Kidney capillary endothelial cell (primary cell): ENCODE measurements around the gene GNL2.
A peak's percentile ranks its signal among the peaks of the same experiment; 100 is the strongest.
"Not testable (repeated sequence)": the region's sequence is repeated elsewhere in the genome, so short reads cannot be mapped to it uniquely, and the experiment has no call there.

ENCODE experiments used
- DNase-seq: peaks from one replicate; pipeline ENCODE4 v3.0.0-alpha.2; 2018; ENCODE audit warnings: low spot score

Gene GNL2

DNA sequence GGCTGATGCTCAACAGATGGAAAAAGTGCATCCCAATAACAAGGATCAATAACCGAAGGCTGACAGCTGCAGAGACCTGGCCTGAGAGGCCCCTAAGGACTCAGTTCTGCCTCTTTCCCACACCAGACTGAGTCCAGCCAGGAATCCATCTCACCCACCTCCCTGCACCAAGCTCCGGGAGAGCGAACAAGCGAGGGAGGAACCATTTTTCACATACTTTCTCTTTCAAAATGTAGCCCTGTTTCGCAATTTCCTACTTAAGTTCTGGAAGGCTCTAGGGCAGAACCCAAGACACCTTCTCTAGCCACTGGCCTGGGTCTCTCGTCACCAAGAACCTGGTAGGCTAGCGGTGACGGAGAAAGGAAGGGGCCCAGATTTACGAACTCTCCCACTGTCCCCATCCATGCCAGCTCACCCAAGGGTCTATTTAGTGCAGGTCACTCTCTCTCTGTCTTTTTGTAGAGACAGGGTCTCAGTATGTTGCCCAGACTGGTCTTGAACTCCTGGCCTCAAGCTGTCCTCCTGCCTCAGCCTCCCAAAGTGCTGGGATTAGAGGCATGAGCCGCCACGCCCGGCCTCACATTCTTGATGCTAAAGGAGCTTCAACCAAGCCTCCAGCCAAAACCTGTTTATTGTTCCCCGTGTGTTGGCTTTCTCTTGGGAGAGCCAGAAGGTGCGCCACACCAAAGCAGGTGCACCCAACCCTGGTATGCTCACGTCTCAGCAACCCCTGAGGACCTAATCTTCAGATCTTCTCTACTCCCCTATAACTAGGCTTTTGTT, 10.9 kb upstream of the GNL2 start:
- DNase-seq, result no peak

DNA sequence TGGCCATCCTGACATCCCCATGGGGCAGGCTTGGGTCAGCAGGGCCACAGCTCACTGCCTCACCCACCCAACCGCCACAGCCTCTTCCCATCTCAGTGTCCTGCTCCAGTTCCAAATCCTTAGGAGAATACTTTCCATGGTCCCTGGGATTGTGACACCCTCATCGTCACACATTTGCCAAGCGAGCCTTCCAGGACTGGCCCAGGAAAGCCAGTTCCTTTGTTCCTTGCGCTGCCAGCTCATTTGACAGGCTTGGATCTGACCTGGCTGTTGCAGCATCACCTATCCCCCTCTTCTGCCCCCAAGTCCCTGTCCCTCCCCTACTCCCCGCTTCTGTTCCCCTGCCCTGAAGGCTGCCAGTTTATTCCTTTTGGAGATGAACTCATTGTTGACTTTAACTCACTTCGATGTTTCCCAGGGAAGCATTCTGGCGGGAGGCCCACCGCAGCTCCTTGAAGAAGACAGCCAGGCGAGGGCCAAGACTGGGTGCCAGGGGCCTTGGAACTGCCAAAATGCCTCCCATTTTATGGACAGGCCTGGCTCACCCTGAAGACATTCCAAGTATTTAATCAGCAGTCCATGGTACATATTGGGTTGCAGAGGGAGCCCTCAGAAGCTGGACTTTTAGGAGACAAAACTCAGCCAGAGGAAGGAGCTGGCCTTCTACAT, 10.2 kb upstream of the GNL2 start:
- DNase-seq, result no peak

DNA sequence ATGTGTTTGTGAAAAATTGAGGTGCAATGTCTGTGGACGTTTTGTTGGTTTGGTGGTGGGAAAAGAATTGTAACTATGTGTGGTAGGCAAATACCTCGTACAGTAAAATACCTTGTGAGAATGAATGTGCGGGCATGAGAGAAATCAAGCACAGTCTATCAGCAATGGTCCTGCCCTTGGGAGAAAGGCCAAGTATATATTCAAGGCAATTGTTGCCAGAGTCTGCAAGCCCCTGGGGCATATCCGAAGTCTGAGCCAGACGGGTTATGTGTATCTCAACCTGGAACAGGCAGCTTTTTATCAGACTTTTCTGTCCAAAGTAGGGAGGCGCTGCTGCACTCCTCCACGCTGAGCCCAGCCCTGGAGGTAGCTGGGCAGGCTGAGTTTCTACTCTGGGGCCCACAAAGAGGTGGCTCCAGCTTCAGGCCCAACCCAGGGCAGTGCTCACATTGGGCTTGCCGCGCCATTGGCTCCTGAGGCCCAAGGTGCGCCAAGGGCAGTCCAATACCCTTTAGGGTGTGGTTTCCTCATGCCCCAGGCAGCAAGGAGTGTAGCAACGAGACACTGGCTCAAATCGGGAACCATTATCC, 9.4 kb upstream of the GNL2 start:
- DNase-seq, result no peak

DNA sequence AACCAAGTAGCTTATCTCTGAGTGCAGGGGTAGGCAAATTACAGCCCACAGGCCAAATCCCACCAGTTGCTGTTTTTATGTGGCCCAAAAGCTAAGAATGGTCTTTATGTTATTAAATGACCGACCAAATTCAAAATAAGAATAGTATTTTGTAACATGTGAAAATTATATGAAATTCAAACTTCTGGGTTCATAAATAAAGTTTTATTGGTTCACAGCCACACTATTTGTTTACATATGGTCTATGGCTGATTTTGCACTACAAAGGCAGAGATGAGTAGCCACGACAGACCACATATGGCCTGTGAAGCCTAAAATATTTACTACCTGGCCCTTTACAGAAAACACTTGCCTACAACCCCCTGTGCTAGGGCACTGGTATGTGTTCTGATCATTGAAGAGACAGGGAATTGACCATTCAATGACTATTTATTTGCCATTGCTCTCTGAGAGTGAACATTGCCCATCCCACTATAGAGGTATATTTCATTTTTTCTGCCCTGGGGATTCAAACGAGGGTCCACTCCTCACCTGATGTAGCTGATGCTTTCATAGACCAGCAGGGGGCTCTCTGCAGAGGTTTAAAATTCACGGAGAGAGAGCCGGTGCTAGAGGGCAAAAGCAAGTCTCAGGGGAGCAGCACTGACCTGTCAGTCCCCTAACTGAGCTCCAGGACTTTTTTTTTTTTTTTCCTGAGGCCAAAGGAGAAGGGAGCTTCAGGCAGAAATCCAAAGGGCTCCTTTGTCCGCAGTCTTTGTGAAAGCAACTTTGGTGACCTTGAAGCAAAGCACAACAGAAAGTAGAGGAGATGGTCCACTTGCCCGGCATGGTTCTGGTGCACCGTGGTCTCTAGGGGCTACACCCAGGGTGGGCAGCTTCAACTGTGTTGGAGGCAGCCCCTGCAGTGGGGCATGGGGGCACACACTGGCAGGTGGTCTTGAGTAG, 7.3 kb upstream of the GNL2 start:
- no peak for DNase-seq

DNA sequence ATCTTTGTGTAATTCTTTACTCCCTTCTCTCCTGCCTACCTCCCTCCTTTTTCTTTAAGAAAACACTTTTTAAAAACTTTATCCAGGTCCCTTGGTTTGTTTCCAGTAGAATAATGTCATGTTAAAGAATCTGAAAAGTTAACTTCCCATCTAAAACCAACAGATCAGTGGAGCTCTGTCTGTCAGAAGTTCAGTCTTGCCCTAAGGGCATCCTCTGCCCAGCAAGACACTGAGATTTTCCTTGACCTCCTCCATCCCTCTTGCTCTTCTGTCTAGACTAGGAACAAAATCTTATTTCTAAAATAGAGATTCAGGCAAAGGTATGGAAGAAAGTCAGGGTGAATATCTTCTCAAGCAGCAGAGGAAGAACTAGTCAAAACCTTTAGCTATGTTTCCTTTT, 5.7 kb upstream of the GNL2 start:
- no peak for DNase-seq

DNA sequence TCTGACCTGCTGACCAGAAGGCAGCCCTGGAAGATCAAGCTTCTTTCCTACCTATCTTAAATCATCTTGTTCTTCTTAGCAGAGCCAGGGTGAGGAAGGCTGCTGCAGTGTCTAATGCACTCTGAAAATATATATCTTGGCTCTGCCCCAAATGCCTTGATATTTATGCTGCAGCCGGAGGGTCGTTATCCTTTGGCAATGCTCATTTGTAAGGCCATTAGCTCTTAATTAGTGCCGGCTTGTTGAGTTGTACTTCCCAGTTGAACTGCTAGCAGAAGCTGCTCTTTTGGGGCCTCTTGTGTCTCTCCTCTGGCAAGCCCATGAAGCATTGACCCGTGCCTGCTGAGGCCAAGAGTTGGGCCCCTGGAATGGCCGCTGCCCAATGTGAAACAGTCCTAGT, 4.2 kb upstream of the GNL2 start:
- DNase-seq, result no peak

DNA sequence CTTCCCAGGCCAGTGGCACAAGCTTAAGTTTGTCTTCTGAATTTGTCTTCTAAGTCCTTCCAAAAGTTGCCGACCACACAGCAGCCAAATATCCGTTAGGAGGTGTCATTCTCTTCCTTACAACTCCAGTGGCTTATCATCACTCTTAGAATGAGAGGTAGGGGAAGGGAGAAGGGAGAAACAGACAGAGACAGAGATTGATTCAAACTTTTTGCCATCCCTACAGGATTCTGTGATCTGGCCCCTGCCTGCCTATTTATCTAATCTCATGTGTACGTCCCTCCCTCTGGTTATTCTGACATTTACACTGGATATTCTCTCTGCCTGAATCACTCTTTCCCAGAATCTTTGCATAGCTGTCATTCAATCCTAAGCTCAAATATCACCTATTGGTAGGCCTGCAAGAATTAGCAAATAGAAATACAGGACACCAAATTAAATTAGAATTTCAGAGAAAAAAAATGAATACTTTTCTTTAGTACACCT, 488 bp upstream of the GNL2 start:
- DNase-seq, result no peak

DNA sequence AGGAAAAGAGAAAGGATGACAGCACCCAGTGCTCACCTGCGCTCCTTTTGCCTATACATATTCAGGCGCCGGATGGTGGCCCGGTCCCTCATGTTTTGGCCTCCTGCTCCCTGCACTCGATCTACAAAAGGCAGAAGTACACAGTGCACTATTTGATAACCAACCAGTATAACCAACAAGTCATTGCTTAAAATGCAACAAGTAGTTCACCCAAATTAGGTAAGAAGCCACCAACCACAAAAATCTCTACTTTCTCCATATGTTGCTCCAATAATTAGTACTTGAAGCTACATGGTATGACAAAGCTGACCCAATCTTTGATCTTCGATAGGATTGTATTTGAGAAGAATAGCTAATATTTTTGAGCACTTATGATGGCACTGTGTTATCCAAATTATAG, 2.0 kb downstream of the GNL2 start:
- no peak for DNase-seq

DNA sequence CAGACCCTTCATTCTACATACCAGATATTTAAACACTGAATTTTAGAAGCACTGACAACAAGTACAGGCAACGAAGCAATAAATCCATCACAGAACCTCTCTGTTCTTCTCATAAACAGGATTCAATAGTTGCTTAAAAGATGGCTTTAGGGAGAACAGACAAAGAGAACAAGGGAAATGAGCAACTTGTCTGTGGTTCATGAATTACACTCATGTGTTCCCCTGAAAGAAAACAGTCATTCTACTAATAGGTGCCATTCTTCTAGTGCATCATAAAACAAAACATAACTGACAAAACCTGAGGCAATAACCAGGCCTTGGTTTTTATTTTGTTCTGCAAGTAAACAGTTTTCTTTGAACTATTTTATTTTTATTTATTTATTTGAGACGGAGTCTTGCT, 6.8 kb downstream of the GNL2 start:
- no peak for DNase-seq

DNA sequence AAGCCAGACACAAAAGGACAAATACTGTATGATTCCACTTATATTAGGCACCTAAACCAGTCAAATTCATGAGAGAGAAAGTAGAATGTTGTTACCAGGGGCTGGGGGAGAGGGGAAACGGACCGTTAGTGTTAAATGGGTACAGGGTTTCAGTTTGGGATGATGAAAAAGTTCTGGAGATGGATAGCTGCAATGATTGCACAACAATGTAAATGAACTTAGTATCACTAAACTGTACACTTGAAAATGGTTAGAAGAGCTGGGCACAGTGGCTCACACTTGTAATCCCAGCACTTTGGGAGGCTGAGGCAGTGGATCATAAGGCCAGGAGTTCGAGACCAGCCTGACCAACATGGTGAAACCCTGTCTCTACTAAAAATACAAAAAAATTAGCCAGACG, 11.2 kb downstream of the GNL2 start:
- not testable (repeated sequence) for DNase-seq

DNA sequence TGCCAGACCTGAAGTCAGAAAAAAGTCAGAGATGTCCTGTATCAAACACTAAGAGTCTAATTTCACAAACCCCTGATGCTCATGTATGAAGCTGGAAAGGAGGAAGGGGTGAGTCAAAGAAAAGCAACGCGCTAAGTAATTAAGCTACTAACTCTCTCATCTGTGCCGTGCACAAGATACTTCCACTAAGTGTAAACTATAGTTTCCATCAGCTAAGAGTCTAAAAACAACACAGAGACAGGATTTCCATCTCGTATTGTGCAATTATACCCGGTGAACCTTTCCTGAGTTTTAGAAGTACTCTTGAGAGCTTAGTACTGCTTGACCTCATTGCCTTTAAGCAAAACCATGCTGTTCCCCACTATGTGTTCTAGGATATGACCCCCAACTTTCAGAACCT, 20.0 kb downstream of the GNL2 start:
- DNase-seq, result no peak

DNA sequence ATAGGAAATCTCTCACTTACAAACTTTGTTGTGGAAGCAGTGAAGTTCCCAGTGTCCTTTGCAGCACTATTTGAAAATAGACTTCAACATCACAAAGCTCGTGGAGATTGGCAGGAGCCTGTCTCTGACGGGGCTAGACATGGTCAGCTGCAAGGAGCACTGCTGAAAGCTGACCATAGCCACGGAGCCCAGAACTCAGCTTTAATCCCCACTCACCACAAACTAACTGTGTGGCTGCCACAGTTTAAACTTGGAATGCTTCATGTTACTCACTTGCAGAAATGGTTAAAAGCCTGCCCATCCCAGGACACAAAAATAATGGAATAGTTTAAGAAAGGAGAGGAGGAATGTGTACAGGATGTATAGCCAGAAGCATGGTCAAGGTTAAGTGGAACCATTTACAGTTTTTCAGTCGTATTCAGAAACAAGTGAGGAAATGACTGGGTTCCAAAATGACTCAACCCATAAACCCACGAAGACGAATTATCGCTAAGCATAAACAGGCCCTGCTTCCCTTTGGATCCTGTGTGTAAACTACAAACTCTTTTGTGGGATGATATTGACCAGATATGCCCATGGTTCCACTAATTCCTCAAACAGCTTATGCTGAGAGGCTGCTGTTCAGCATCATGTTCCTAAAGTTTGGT, 20.8 kb downstream of the GNL2 start:
- peak; percentile 60 for DNase-seq

DNA sequence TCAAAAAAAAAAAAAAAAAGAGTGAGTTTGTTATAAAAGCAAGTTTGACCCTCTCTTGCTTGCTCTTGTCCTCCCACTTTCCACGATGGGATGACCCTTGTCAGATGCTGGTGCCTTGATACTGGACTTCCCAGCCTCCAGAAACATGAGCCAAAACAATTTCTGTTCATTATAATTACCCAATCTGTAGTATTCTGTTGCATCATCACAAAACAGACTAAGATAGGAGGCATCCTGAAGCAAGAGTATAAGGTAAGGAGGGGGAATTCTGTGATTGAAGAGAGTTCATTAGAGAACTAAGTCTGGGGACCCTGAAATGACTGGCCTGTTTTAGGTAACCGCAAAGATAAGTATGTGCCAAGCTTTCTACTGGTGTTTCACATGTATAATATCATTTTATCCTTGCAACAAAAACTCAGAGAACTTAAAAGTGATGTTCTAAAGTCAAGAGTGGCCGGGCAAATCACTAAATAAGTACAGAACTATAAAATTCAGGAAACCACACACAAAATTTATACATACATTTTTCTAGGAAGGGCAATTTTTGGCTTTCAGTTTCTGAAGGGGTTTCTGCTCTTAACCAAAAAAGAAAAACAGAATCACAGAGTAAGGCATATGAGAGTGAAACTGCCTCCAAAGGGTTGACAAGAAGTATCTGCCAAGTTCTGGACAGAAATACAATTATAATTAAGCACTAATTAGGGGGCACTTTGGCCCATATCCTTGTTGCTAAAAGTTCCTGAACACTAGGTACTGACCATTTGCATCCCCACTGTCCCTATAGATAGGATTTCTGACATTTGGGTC, 25.0 kb downstream of the GNL2 start:
- DNase-seq, result no peak

DNA sequence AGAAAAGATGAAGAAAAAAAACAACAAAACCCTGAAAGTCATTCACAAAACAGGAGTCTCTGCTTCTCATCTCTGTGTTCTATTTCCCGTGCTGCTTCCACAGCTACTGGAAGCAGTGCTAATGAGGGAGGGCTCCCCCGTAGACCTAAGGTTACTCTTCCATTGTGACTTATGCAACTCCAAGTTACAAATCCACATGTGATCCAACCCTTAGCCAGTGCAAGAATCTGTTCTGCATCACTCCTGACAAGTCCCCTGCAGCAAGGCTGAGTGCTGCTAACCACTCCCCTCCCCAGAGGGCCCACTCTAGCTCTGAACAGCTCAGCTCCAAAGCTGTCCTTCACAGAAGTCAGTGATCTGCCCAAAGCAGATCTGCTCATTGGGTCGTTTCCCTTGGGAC, 28.7 kb downstream of the GNL2 start:
- no peak for DNase-seq

DNA sequence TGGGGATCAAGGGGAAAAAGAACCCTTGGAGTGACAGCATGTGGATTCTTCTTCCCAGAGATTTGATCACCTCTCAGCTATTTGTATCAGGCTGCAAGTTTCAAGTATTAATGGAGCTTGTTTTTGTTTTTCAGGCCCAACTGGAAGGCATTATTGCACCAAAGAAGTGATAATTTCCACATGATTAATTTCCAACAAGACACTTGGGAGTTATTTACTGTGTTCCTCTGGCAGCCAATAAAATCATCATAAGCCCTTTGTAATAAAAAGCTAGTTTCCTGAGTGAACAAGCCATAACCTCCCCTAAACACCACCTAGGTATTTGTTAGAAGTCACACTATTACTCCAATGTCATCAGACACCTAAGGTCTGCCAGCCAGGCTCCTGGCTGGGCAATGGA, 30.8 kb downstream of the GNL2 start:
- DNase-seq, result no peak

DNA sequence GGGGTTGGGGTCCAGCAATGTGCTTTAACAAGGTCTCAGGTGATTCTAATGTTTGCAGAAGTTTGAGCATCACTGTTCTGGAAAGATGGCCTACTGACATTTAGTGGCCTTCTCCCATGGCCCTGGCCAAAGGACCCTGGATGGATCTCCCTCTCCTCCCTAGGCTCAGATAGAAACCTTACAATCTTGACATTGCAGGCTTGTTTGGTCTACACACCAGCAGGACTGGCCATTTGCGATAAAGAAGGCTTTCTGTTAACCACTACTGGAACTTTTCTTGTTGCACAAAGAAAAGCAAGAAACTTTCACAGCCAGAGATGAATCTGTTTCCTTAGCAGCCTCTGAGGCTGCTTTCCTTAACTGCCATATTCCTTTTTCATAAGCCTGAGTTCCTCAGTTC, 32.8 kb downstream of the GNL2 start:
- no peak for DNase-seq

DNA sequence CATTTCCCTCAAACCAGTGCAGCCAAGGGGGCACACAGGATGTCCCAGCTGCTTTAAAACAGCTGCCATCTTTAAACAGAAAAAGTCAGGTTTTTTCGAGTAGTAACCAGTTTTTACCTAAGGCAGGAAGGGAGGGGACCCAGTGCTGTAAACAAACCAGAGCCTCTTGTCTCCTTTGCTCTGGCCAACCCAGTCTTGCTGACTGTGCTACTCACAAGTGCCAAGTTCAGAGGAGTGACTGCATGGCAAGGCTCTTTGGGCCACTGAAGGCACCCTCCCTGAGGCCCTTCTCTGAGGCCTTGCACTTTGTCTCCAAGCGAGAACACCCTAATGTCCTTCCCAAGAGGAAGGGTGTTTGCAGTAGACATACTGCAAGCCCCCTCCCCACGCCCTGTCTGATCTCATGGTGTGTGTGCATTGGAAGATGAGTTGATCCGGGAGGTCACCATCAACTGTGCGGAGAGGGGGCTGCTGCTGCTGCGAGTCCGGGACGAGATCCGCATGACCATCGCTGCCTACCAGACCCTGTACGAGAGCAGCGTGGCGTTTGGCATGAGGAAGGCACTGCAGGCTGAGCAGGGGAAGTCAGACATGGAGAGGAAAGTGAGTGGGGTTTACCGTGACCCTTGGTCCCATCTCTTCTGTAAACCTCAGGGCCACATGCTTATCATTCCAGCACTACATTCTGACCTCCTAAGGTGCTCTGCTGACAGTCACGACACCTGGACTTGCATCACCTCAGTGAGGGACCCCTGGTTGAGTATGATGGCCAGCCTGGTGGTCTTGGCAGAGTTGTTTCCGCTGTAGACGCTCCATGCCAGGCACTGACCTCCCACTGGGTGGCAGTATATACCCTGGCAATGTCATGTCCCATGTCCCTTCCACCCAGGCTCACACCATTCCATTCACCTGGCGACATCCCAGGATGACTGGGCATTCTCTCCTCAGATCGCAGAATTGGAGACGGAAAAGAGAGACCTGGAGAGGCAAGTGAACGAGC, 34.3 kb downstream of the GNL2 start:
- peak; percentile 8 for DNase-seq

DNA sequence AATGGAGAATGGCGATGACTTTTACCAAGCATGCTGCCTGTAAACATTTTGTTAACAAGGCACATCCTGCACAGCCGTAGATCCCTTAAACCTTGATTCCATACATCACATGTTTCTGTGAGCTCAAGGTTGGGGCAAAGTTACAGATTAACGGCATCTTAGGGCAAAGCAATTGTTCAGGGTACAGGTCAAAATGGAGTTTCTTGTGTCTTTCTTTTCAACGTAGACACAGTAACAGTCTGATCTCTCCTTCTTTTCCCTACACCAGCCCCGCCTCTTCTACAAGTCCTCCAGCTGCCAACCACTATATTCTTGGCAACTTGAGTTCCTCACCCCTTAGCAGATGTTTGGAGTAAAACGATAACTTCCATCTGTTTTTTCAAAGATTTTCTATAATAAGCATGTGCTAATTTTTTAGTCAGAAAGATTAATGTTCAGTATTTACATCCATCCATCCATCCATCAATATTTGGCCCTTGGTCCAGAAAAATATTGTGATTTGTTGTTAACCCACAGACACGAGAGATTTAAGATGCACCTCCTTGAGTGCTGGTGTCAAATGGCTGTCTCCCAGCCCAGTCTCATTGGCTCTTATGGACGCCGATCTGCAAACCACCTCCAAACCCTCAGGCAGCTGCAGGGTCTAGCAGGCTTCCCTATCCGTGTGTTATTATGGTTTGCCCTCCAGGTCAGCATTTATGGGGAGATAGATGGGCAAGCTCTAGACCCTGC, 35.2 kb downstream of the GNL2 start:
- DNase-seq, result no peak

DNA sequence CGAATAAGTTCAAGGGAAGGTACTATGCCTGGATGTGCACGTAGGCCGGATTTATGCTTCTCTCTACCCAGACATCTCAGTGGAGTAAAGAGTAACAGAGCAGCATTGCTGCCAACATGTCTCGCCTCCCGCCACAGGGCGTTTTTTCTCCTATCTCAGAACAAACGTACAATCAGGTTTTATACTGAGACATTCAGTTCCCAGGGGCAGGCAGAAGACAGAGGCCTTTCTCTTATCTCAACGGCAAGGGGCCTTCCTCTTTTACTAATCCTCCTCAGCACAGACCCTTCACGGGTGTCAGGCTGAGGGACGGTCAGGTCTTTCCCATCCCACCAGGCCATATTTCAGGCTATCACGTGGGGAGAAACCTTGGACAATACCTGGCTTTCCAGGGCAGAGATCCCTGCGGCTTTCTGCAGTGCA, 35.8 kb downstream of the GNL2 start:
- DNase-seq, result not testable (repeated sequence)
